Upper lobe of left lung (tissue), 6 donors: ENCODE results near the gene OSBPL2. TPM values are rescaled to one million over a fixed set of nuclear protein-coding genes. Genes with fewer than 3 reads are reported as not detected.

Experiments used
- ATAC-seq, 2 donors: fragments of 200-7000 bp; cut with Tn5 transposase; one replicate each; pipeline ENCODE4 v1.9.1; 2022; ENCODE audit warnings: mild to moderate bottlenecking in 2 of 2, moderate library complexity in 2 of 2; ENCODE audit not compliant: low FRiP score in 2 of 2
- DNase-seq, 2 donors: peaks; one replicate each; pipeline ENCODE4 v3.0.0-alpha.2; 2019 to 2020
- H3K27ac ChIP-seq, 4 donors: fragments of 200-600 bp; sonication (generic); one replicate each; pipeline ENCODE4 v1.5.1; 2016 to 2019
- H3K27me3 ChIP-seq, 4 donors: fragments of 200-600 bp; sonication (generic); one replicate each; pipeline ENCODE4 v1.5.1; 2017 to 2019
- H3K36me3 ChIP-seq, 4 donors: fragments of 200-600 bp; sonication (generic); one replicate each; pipeline ENCODE4 v1.5.1; 2016 to 2019
- H3K4me1 ChIP-seq, 4 donors: fragments of 200-600 bp; sonication (generic); one replicate each; pipeline ENCODE4 v1.5.1; 2018 to 2019
- H3K4me3 ChIP-seq, 4 donors: fragments of 200-600 bp; sonication (generic); one replicate each; pipeline ENCODE4 v1.5.1; 2017 to 2019; ENCODE audit warnings: mild to moderate bottlenecking in 2 of 4, moderate library complexity in 1 of 4
- H3K9me3 ChIP-seq, 4 donors: fragments of 200-600 bp; sonication (generic); one replicate each; pipeline ENCODE4 v1.5.1; 2018 to 2019
- EP300 ChIP-seq, 4 donors: sonication (generic); formaldehyde crosslinking; IDR thresholded peaks; one replicate each; pipeline ENCODE4 v1.5.1; 2017; ENCODE audit warnings: antibody characterized with exemption in 4 of 4, control low read depth in 2 of 4
- POLR2A ChIP-seq, 4 donors: fragments of 450-650 bp; IDR thresholded peaks; one replicate each; pipeline ENCODE4 v1.5.1; 2016 to 2017; ENCODE audit warnings: antibody characterized with exemption in 4 of 4, mild to moderate bottlenecking in 2 of 4
- POLR2AphosphoS5 ChIP-seq, 2 donors: sonication (generic); formaldehyde crosslinking; IDR thresholded peaks; one replicate each; pipeline ENCODE4 v1.5.1; 2017; ENCODE audit warnings: antibody characterized with exemption in 2 of 2
- WGBS, 2 donors: methylation state at CpG; one replicate each; pipeline ENCODE4 v1.1.5; 2017 to 2018; 5-methylcytosine and 5-hydroxymethylcytosine counted together
- total RNA-seq, 6 donors: library from RNA; depleted of rRNA in 4 of 6; stranded (reverse); fragments of >200 nt in 4 of 6; gene quantifications; one replicate each; pipeline versions ENCODE4 v1.1.0 to v1.2.1, GENCODE V29; 2016 to 2021
- TF ChIP-seq, protein P1 (sequence below), 6 experiments: fragments of 450-650 bp in 4 of 6; fragments of 200-600 bp in 2 of 6; sonication (generic) in 2 of 6; IDR thresholded peaks; one replicate each; pipeline ENCODE4 v1.5.1; 2016 to 2019; ENCODE audit warnings: antibody characterized with exemption in 6 of 6
- donor health status: DM: no; HTN: no; CAD: no; lungs with moderate emphysema.
- donor health status: DM: no; HTN: yes; CAD: no; lungs with severe emphysema.

OSBPL2 gene
- total RNA-seq, 6 donors from 2014 or later, result 35.7 to 65.0 (median 48.0) TPM

DNA sequence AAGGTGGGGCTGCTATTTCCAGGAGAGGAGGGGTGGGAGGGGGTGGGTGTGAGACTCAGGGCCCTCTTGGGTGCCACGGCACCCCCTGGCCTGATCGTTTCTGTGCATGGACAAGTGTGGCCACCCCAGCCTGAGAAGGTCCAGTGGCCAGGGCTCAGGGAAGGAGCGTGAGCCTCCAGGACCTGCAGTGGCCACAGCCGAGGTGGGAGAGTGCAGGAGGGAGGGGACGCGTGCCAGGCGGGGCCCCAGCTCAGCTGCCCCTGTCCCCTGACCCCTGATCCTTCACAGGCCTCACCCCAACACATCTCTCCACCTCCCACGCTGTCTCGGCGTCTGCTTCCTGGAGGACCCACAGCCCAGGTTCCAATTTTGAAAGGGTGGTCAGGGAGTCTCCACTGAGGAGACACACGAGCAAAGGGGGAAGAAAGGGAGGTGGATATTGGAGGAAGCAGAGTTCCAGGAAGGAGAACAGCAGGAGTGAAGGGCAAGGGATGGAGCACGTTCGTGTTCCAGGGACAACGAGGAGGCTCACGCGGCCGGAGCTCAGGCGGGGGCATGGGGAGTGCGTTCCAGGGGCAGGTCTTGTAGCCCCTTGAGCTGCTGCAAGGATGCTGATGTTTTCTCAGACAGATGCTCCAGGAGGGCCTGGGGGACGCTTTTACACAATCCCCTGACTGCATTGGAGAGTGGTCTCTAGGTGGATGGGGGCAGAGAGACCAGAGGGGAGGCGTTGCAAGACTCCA lies 14.0 kb upstream of the OSBPL2 start:
- ATAC-seq, result no peak
- Histone ChIP-seq H3K27me3 (peaks cover 0 to 35% (median 18%) of the 10 kb centered on the region in 4 donors), H3K4me1 (peaks cover 9 to 18% (median 14%) of the 10 kb centered on the region in 4 donors), H3K36me3 (no peaks in the 10 kb centered on the region), H3K9me3 (no peaks in the 10 kb centered on the region), H3K27ac (no peak overlapping the region), H3K4me3 (no peak overlapping the region)
- peak in 1 of 2 donors; percentile 55 for DNase-seq
- TF ChIP-seq EP300 (IDR thresholded peaks at IDR 0.05), result no peak
- WGBS, 2 donors, result 59 to 69% methylated on average over 17 to 21 of the region's 21 CpGs

DNA sequence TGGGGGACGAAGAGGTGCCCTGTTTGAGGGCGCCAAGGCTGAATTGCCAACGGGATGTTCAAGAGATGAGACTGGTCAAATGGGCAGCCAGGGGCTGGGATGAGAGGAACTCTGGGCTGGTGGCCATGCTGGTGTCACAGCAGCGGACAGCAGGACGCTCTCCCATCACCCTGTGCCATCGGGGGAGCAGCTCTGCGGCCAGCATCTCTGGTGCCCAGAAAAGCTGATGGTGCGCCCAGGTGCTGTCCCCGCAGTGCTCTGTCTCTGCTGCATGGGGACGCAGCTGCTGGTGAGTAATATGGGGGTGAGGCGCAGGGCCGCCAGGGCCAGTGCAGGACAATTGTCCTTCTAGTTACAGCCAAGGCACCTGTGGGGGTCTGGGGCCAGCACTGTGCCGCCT lies 13.3 kb upstream of the OSBPL2 start:
- Histone ChIP-seq H3K27ac (no peak overlapping the region), H3K9me3 (no peaks in the 10 kb centered on the region), H3K27me3 (peaks cover 0 to 28% (median 16%) of the 10 kb centered on the region in 4 donors), H3K36me3 (no peaks in the 10 kb centered on the region), H3K4me3 (no peak overlapping the region), H3K4me1 (peaks cover 5 to 10% (median 8%) of the 10 kb centered on the region in 4 donors)
- ATAC-seq, result no peak
- DNase-seq, result peak in 1 of 2 donors; percentile 52
- no peak for TF ChIP-seq POLR2A (IDR thresholded peaks at IDR 0.05)
- TF ChIP-seq, protein P1, sequence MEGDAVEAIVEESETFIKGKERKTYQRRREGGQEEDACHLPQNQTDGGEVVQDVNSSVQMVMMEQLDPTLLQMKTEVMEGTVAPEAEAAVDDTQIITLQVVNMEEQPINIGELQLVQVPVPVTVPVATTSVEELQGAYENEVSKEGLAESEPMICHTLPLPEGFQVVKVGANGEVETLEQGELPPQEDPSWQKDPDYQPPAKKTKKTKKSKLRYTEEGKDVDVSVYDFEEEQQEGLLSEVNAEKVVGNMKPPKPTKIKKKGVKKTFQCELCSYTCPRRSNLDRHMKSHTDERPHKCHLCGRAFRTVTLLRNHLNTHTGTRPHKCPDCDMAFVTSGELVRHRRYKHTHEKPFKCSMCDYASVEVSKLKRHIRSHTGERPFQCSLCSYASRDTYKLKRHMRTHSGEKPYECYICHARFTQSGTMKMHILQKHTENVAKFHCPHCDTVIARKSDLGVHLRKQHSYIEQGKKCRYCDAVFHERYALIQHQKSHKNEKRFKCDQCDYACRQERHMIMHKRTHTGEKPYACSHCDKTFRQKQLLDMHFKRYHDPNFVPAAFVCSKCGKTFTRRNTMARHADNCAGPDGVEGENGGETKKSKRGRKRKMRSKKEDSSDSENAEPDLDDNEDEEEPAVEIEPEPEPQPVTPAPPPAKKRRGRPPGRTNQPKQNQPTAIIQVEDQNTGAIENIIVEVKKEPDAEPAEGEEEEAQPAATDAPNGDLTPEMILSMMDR (IDR thresholded peaks at IDR 0.05), result no peak
- TF ChIP-seq POLR2AphosphoS5 (IDR thresholded peaks at IDR 0.05), result no peak
- TF ChIP-seq EP300 (IDR thresholded peaks at IDR 0.05), result no peak
- WGBS, 2 donors, result 86 to 88% methylated on average over 9 to 13 of the region's 13 CpGs

DNA sequence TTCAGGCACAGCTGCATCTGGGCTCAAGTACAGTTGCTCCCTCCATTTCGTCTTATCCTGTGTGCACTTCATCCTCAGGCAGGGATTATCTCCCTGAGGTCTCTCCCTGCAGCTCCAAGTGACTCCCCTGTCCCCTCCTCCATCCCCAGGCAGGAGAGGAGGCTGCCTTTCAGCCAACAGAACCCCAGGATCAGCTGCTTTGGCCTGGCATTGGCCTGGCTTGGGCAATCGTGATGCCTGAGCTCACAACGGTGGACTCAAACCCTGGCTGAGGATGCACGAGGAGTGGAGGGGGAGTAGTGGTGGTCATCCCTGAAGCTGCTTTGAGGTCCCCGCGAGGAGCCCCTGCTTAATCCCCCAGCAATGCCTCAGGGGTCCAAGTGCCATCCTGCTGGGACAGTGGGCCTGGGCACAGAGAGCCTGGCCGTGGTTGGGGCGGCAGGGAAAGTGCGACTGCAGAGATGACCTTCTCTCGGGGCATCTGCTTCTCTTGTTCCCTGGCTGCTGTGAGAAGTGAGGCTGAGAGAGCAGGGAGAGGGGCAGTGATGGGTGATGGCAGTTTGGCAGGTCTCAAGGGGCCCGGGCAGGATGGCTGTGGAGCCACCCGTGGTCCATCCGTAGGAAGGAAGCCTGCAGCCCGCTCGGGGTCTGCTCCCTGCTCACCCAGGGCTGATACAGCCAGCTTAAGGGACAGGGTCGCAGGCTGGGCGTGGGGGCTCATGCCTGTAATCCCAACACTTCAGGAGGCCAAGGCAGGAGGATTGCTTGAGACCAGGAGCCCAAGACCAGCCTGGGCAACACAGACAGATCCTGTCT lies 12.3 kb upstream of the OSBPL2 start:
- Histone ChIP-seq H3K36me3 (no peaks in the 10 kb centered on the region), H3K4me1 (peaks cover 0 to under 1% (median 0%) of the 10 kb centered on the region in 4 donors), H3K27me3 (peaks cover 0 to 19% (median 9%) of the 10 kb centered on the region in 4 donors), H3K4me3 (no peak overlapping the region), H3K27ac (no peak overlapping the region), H3K9me3 (no peaks in the 10 kb centered on the region)
- ATAC-seq (no peak), DNase-seq (peak in 1 of 2 donors; percentile 46)
- TF ChIP-seq, protein P1 (IDR thresholded peaks at IDR 0.05), result no peak
- no peak for TF ChIP-seq POLR2A (IDR thresholded peaks at IDR 0.05)
- 69 to 83% methylated on average over 7 to 15 of the region's 17 CpGs for WGBS, 2 donors

DNA sequence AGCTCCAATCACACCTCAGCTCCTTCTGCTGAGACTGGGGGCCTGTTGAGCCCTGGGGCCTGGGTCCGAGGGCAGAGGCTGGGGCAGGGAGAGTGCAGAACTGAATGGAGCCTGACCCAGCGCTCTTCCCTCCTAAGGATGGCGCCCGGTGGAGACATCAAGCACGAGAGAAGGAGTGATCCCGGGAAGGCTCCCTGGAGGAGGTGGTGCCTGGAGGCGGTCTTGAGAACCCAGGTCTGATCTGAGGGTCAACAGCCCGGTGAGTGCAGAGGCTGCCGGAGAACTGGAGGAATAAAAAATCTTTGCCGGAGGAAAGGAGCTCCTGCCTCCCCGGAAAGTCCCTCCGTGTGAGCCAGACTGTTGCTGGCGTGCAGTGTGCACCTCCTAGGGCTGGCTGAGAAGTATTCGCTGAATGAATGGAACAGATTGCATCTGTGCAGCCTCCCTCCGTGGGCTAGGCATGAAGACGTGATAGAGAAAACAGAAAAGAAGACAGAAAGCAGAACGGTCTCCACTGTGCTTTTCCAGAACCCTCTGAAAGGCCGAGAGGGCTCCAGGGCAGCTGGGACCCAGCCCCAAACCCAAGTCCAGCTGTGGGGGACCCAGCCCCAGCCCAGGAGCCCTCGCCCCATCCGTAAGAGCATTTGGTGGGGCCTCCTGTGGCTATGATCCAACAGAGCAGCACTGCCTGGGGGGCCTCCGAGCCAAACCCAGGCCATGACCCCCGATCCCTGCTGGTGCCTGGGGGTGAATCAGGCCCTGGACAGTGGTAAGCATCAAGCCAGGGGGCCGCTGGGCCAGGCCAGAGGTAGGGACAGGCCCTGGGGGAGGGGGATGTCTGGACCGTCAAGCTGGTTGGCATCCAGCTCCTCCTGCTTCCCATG lies 11.4 kb upstream of the OSBPL2 start:
- Histone ChIP-seq H3K27ac (no peak overlapping the region), H3K4me1 (no peaks in the 10 kb centered on the region), H3K9me3 (no peaks in the 10 kb centered on the region), H3K4me3 (no peak overlapping the region), H3K27me3 (peaks cover 0 to 10% (median 3%) of the 10 kb centered on the region in 4 donors), H3K36me3 (no peaks in the 10 kb centered on the region)
- WGBS, 2 donors, result 72 to 73% methylated on average over 20 to 24 of the region's 24 CpGs
- TF ChIP-seq, protein P1 (IDR thresholded peaks at IDR 0.05), result no peak
- TF ChIP-seq POLR2AphosphoS5 (IDR thresholded peaks at IDR 0.05), result no peak
- no peak for TF ChIP-seq EP300 (IDR thresholded peaks at IDR 0.05)
- TF ChIP-seq POLR2A (IDR thresholded peaks at IDR 0.05), result no peak
- ATAC-seq (no peak), DNase-seq (peak in 1 of 2 donors; percentile 53)
